HPDE6-E6E7 (cell line): ENCODE data around the gene ARID5A.

Experiments used
- DNase-seq: peaks from one replicate; pipeline ENCODE4 v3.0.0; 2011; ENCODE audit warnings: missing footprints; ENCODE audit errors: extremely low spot score

Gene ARID5A

DNA sequence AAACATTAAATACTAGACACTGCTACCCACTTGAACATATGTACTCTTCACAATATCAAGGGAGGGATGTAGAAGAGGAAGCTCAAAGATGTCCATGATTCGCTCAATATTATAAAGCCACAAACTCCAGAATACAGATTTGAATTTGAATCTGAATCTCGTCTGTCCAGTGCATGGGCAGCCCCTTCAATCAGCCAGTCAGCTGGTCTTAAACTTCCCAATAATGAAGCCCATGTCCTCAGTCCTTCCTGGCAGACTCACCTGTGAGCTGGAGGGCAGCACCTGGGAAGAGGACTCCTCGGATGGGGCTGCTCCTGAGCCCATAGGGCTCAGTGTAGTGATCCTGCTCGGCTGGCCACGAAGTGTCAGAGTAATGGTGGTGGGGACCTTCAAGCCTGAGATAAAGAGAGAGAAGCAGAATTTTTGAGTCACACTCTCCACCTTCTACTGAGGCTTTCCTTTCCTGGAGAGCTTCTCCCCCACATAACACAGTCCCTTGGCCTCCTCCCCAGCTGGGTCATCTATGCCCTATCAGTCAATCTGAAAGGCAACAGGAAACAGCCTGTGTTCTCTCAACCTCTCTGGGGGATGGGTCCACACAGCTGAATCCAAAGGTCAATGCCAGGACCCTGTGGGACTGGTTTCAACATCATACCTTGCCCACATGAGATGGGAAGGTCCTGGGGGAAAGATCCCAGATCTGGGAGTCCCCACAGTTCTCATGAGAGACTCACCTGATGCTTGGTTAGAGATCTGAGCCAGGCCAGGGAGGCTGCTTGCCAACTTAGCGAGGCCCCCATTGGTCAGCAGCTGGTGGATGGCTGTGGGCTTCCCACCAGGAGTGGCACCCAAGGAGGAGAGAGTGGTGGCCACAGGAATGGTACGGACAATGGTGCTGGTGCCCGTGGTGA, 65.1 kb downstream of the ARID5A start:
- DNase-seq: no peak
